Measurements from ENCODE around the gene MYCN.

- TF ChIP-seq CTCF (IDR thresholded peaks at IDR 0.05; ENCODE audit: low read length) (no peak), EZH2 (optimal IDR thresholded peaks at IDR 0.05; ENCODE audit: low read depth, low read length) (no peak)
Measured at GRCh38 chr2:15979759-15980604, 39.6 kb downstream of the MYCN start.
